ENCODE results near the gene ANKRD11.

The ANKRD11 gene

DNA sequence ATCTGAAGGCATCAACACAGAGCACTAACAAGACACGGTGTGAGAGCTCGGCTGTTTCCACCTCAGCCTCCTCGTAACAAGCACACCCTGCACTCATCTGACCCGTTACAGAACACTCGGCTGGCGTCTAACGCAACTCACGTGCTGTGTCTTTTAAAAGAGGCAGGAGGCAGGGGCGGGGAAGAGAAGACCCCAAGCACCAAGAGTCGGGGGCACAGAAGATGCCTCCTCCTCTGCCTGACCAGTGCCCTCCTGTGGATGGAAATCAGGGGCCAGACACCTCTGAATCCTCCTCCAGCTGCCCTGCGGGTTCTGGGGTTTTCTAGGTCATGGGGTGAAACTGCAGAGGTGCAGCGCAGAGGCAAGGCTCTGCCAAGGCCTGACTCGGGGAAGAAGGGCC is 198.6 kb downstream of the ANKRD11 start:
- intact Hi-C loops (cut with DNase I) = no loop called here
- no peak for DNase-seq

DNA sequence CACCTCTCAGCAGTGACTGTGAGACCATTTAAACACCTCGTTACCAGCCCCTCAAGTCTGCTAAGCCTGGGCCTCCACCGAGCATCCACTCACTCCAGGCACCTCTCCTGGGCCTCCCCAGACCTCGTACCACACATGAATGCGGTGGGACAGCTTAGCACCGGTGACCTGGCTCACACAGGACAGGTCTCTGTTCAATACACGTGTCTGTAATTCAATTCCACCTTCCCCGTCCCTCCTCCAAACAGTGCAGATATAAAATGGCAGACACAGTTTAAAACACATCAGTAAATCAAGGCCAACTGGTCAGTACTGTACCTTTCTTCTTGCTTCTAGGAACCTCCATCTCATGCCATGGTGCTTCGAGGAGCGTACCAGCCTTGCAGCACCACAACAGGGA is 199.0 kb downstream of the ANKRD11 start:
- intact Hi-C loops (cut with DNase I) = no loop called here
- no peak for DNase-seq

- intact Hi-C loops (cut with DNase I) = no loop called here
- DNase-seq = no peak
Observed at GRCh38 chr16:89290887-89291286, 199.5 kb downstream of the ANKRD11 start.

DNA sequence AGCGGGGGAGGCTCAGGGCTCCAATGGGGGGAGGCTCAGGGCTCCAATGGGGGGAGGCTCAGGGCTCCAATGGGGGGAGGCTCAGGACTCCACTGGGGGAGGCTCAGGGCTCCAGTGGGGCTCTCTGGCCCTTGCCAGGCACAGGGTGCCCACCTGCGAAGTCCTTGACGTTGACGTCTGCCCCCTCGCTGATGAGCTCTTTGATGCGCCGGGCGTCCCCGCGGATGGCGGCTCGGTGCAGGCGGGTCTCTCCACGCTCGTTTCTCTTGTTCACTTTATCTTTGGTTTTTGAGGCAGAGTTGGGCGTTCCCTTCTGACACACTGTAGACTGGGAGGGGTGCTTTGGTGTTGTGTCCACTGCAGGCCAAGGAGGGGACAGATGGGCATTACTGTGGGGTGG is 199.9 kb downstream of the ANKRD11 start:
- no peak for DNase-seq
- intact Hi-C loops (cut with DNase I) = no loop called here

- peak; percentile 44 to 91 (median 75) for DNase-seq
- intact Hi-C loops (cut with DNase I) = no loop called here
Observed at GRCh38 chr16:89289428-89290395, 200.6 kb downstream of the ANKRD11 start.

DNA sequence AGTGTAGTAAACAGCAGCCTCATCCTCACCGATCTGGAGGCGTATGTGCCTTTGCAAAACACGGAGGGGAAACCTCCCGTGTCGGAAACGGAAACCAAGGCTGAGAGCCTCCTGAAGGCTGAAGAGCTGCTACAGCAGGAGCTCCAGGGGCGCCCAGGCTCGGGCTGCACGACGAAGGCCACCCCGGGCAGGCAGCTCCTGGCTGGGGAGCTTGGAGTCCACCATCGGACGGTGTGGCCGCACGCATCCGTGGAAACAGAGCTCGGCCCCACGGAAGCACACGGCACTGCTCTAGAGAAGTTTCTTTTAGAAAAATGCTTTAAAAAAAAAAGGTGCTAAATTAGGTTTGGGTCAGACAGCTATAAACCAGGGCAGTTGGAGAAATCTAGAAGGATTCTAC is 201.4 kb downstream of the ANKRD11 start:
- intact Hi-C loops (cut with DNase I) = no loop called here
- DNase-seq = no peak

DNA sequence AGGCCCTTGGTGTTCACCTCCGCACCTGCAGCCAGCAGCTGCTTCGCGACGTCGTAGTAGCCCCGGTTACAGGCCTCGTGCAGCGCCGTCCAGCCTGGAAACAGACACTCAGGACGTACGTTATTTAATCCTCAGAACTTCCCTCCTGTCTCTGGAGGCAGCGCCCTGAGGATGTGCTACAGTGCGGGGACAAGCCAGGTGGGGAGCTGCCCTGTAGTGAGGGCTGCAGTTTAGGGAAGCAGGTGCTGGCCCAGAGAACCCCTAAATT is 201.8 kb downstream of the ANKRD11 start:
- intact Hi-C loops (cut with DNase I) = no loop called here
- DNase-seq = no peak

DNA sequence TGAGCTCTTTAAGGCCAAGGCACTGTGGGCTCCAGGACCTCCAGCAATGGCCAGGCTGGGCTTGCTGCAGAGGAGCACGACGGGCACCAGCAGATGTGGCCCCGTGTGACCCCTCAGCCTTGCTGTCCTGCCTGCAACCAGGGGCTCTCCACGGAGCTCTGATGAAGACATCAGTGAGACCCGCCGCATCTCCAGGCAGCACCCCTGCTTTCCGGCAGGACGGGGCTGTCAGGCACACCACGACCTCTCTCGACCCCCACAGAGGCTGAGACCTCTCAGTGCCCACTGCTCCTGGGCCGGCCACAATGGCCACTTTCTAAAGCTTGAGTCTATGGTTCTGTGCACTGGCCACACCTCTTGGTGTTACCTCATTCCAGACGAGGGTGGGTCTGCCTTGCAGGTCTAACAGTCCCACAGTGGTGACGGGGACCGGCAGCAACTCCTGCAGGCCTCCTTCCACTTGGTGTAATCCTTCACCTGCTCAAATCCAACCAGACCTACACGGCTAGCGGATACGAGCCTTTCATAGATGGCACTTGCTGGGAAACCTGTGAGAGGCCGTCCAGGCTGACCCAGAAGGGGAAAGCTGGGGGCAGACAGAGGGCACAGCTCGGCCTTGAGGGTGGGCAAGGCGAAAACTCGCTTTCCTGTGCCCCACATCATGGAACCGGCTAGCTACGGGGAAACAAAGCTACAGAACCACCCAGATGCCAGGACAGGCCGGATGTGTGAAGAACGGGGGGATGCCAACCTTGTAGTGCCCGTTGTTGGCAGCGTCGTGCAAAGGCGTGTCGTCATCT is 202.4 kb downstream of the ANKRD11 start:
- no peak for DNase-seq
- intact Hi-C loops (cut with DNase I) = no loop called here

DNA sequence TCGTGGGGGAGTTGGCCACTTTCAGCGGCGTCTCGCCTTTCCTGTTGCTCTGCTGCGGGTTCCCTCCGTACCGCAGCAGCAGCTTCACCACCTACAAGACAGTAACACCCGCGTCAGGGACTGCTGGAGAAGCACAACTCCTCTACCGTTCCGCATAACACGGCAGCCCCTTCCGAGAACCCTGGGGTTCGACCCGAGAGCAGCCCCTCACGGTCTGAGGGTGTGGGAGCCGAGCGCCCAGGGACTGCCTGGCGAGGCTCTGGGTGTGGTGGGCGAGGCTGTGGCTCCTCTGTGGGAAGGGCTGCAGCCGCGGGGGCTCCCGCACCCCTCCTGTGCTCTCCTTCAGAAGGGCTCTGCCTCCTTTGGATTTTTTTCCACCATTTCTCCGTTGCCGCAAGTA is 204.3 kb downstream of the ANKRD11 start:
- no peak for DNase-seq
- intact Hi-C loops (cut with DNase I) = no loop called here

- DNase-seq = no peak
- intact Hi-C loops (cut with DNase I) = no loop called here
Observed at GRCh38 chr16:89285381-89285780, 205.0 kb downstream of the ANKRD11 start.

DNA sequence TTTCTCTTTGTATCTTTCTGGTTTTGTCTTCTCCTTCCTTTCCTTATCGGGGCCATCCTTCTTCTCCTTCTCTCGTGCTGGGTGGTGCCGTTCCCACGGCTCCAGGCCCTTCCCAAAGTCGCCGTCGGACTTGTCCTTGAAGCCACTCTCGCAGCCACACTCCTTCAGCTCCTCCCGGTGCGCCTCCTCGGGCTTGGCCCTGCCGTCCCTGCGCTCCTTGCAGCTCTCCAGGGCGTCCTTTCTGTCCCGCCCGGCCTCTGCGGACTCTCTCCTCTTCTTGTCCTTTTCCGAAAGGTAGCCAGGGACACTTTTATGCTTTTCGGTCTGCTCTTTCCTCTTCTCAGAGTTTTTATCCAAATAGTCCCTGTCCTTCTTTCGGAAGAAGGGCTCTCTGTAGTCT is 206.9 kb downstream of the ANKRD11 start:
- no peak for DNase-seq
- intact Hi-C loops (cut with DNase I) = no loop called here

- DNase-seq = no peak
- intact Hi-C loops (cut with DNase I) = no loop called here
Observed at GRCh38 chr16:89282523-89282922, 207.8 kb downstream of the ANKRD11 start.

- intact Hi-C loops (cut with DNase I) = no loop called here
- no peak for DNase-seq
Observed at GRCh38 chr16:89281829-89282228, 208.5 kb downstream of the ANKRD11 start.

- DNase-seq = no peak
- intact Hi-C loops (cut with DNase I) = no loop called here
Observed at GRCh38 chr16:89281189-89281577, 209.2 kb downstream of the ANKRD11 start.

- intact Hi-C loops (cut with DNase I) = no loop called here
- DNase-seq = no peak
Observed at GRCh38 chr16:89280546-89281188, 209.7 kb downstream of the ANKRD11 start.

GRCh38 chr16:89279666-89280481 is 210.5 kb downstream of the ANKRD11 start:
- intact Hi-C loops (cut with DNase I) = no loop called here

DNA sequence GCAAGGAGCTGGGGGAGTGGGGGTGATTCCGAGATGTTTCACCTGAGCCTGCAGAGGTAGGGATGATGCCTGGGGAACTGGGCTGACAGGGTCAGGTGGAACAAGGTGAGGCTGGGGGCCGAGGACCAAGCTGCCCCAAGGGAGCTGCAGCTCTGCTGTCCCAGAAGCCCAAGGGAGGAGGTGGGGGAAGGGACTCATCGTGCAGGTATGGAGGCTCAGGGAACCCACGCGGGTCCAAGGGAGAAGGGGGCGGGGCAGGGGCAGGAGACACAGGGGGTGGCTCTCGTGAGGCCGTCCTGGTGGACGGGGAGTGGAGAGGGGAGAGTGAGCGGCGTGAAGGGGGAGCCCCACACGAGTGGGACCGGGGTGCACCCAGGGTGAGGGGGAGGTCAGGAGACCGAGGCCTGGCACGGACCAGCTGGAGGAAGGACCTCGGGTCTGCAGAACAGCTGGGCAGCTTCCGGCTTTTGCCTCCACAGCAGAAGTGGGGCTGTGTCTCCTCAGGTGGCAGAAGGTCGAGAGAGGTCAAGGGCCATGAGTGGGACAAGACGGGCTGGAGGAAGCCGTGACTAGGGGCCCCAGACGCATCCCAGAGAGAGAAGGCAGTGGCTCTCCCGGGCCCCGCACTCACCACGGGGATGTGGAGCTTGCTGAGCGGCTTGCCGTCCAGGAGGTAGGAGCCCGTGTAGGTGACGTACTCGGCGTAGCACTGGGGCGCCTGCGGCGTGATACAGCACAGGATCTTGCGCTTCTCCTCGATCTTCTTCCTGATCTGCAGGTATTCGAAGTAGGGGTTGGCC is 211.7 kb downstream of the ANKRD11 start:
- no peak for DNase-seq

More at GRCh38 chr16:89279666-89280481, 210.5 kb downstream of the ANKRD11 start:
- no peak for DNase-seq

DNA sequence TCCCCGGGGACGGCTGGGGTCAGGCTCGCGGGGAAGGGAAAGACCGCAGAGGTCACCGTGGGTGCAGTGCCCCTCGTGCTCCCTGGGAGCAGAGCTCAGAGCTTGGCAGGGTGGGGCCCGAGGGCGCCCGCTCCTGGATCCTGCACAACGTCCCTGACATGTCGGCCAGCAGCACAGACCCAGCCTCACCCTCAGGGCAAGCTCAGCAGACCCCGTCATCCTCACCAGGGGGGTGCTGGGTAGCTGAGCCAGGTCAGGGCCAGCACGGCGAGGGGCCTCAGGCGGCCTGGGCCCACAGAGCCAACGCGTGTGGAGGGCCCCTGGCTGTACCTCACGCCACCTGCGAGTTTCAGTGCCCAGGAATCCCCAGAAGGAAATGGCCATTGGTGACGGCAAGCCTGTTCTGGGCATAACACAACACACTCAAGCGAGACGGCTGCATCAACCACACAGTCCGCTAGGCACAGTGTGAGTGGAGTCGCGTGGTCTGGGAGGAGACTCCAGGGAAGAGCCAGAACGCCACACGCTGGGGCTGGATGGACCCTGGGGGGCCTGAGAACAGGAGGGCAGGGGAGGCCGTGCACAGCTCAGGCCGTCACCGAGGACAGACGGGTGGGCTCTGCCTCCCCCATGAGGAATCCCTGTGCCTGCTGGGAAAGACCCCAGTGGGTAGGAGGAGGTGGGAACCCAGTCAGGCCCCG is 212.6 kb downstream of the ANKRD11 start:
- intact Hi-C loops (cut with DNase I) = no loop called here
- no peak for DNase-seq

More for the DNA sequence above, 211.7 kb downstream of the ANKRD11 start:
- intact Hi-C loops (cut with DNase I) = no loop called here
